Measurements from ENCODE around the gene GMCL2.

The GMCL2 gene

DNA sequence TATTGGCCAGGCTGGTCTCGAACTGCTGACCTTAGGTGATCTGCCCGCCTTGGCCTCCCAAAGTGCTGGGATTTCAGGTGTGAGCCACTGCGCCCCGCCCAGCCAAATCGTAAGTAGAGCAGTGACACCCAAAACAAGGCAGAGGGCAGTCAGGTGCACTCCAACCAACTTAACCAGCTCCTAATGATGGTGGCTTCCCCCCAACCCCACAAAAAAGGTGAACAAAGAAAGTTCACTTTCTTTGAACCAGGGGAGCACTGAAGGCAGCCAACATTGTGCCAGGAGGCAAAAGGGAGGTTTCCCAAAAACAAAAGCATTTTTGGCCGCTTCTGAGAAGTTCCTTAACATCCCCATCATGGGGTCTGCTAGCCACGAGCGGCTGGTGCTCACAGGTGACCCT is 9.6 kb downstream of the GMCL2 start:
- no peak for DNase-seq

DNA sequence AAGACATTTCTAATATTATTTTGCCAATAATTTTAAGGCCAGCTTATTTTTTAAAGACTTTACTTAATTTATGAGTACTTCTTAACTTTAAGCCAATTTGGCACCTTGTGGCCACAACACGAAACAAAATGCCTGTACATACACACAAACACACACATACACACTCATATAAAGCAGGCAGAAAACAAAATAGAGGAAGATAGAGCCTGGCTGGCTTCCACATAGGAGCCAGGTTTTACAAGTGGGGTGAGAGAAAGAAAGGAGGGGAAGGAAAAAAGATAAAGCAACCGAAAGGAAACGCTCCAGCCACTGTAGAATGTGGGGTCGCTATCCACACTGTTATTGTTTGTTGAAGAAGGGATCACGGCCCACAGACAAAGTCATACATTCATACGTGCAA is 10.4 kb downstream of the GMCL2 start:
- DNase-seq, result no peak

- DNase-seq, result no peak
Measured at GRCh38 chr5:178174456-178174855, 12.7 kb downstream of the GMCL2 start.

GRCh38 chr5:178170455-178170854 is 16.7 kb downstream of the GMCL2 start:
- DNase-seq, result no peak

DNA sequence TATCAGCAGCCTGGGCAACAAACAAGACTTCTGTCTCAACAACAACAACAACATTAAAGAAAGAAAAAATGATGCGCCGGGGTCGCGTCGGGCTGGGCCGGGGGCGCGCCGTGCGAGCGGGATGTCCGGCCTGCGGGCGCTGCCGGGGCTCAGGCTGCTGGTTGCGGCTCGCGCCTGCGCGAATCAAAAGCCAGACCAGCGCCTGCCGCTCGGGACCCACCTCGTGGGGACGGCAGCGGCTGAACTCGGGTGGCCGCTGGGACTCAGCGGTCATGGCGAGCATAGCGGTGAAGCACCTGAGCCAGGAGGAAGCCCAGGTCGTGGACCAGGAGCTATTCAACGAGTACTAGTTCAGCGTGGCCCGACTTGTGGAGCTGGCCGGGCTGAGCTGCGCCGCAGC is 21.6 kb downstream of the GMCL2 start:
- DNase-seq, result no peak

- DNase-seq, result peak; percentile 77
Measured at GRCh38 chr5:178163772-178164735, 23.1 kb downstream of the GMCL2 start.

DNA sequence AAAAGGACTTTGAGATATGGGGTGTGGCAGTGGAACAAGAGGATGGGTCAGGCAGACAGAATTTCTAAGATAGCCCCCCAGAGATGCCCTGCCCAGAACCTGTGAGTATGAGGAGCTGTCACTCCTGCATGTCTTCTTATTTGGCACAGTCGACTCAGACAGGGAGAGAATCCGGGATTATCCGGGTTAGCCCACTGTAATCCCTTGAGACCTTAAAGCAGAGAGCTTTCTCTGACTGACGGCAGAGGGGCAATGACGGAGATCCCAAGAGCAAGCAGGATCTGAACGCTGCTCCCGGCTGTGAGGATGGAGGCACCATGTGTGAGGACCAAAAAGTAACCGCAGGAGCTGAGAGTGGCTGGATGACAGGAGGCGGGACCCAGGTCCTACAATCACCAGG is 24.7 kb downstream of the GMCL2 start:
- DNase-seq, result no peak

DNA sequence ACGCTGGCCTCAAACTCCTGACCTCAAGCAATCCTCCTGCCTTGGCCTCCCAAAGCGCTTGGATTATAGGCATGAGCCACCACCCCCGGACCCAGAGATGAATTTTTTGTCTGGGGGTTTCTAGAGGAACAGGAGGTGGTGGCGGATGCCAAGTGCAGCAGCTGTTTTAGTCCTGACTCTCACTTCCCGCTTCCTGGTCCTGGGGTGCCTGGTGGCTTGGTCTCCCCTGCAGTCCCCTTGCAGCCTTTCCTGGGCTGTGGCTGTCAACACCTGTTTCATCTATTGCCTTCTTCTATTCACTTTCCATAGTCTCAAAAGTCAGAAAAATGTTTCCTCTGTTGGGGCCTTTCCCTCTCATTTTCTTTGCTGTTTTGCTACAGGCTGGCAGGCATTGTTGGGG is 27.0 kb downstream of the GMCL2 start:
- DNase-seq, result no peak

DNA sequence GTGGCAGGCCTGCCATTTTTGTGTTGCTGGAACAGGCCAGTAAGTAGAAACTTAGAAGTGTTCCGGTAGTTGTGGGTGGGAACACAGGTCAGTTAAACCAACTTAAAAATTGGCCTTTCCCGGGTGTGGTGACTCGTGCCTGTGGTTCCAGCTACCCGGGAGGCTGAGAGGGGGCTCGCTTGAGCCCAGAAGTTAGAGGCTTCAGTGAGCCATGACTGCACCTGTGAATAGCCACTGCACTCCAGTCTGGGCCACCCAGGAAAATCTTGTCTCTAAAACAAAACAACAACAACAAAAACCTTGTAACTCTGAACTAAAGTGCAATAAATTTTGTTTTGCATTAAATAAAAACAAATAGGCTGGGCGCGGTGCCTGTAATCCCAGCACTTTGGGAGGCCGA is 32.1 kb downstream of the GMCL2 start:
- DNase-seq, result no peak

- DNase-seq, result peak; percentile 98
Measured at GRCh38 chr5:178153530-178154340, 33.4 kb downstream of the GMCL2 start, which contains the start of gene NHP2. Gene NHP2 (minus strand): TSS chr5:178153885. CDS start chr5:178153817, 68 bp downstream.

DNA sequence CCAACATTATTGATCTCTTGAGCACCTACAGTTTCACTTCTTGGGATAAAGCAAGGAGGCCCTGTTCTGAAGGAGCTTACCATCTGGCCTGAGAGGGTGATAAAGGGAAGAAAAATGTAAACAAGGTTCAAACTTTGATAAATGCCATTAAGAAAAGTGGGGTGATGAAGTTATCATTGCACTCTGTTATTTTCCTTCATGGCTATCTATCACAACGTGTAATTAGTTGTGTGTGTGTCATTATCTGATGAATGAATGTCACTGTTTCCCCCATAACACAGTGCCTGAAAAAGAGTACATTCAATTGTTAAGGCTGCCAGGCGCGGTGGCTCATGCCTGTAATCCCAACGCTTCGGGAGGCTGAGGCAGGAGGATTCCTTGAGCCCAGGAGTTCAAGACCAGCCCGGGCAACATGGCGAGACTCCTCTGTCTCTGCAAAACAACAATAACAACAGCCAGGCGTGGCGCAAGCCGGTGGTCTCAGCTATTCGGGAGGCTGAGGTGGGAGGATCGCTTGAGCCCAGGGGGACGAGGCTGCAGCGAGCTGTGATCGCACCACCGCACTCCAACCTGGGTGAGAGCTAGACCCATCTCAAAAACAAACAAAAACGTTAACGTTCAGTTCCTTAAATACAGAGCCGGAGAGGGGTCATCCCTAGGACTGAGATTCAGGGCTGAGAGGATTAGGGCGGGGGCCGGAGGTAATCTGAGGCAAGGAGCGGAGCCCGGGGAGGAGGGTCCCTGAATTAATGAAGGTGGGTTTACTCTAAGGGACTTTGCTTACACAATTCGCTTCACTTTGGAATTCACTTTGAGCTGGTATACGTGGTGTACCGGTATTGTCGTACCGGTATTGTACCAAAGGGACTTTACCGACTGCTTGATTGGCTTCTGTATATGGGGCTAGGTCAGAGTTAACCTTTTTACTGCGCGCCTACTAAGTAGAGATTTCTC is 34.4 kb downstream of the GMCL2 start:
- DNase-seq, result no peak

- DNase-seq, result no peak
Measured at GRCh38 chr5:178150977-178151734, 36.0 kb downstream of the GMCL2 start.

GRCh38 chr5:178149199-178149932 is 37.8 kb downstream of the GMCL2 start:
- DNase-seq, result no peak

- no peak for DNase-seq
Measured at GRCh38 chr5:178147406-178147805, 39.8 kb downstream of the GMCL2 start.

DNA sequence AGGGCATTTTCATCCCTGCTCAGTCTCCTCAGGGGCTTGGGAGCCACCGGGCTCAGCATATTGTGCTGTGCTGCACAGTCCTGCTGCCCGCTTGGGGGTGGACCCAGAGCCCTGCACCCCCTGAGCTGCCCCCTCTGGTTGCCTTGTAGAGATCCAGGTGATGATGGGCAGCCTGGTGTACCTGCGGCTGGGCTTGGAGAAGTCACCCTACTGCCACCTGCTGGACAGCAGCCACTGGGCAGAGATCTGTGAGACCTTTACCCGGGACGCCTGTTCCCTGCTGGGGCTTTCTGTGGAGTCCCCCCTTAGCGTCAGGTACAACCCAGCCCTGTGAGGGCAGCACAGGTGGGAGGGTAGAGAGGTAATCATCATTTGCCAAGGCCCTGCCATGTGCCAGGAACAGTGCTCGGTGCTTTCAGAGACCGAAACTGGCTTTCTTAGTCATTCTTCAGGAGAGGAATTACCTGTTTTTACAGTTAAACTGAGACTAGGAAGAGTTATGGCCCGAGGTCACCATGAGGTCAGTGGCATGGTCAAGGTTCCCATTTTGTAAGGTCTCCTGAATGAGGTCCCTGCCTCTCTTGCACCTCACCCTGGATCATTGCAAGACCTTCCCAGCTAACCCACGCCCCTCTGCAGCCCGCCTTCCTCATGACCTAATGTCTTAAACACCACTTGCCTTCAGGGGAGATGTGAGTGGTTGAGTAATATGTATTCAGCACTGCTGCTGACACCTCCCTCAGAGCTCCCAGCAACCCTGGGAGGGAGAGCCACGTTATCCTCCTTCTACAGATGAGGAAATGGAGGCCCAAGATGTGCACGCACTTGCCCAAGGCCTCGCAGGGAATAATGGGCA is 41.0 kb downstream of the GMCL2 start:
- DNase-seq, result no peak

GRCh38 chr5:178143901-178144300 is 43.3 kb downstream of the GMCL2 start:
- peak; percentile 82 for DNase-seq

DNA sequence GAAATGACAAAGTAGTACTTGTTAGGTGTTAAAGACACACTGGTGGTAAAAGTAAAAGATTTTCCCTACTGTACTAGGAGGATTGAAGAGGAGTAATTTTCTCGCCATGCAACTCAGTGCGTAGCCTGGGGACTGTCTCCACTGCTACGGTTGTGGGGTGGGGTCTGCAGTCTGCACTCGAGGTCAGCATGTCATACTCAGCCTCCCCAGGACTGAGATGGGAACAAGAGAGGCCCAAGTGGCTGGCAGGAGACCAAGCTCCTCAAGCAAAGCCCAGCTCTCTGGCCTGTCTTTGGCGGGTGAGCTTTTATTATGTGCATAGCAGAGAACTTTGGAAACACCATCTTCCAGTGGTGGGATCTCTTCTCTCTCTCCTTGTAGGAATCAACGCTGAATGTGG is 43.9 kb downstream of the GMCL2 start:
- no peak for DNase-seq

- no peak for DNase-seq
Measured at GRCh38 chr5:178142642-178143041, 44.5 kb downstream of the GMCL2 start.

DNA sequence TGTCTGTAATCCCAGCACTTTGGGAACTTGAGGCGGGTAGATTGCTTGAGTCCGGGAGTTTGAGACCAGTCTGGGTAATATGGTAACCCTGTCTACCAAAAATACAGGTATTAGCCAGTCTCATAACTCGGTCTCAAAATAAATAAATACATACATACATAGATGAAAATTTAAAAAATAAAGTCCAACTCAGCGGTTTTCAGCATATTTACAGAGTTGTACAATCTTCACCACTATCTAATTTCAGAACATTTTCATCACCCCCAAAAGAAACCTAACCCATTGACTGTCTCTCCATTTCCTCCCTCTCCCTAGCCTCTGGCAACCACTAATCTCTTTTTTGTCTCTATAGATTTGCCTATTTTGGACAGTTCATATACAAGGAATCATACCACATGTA is 45.6 kb downstream of the GMCL2 start:
- no peak for DNase-seq

GRCh38 chr5:178137991-178138390 is 49.2 kb downstream of the GMCL2 start:
- DNase-seq, result no peak
